ENCODE results near the gene LDAF1.
"Not testable (repeated sequence)": the region's sequence is repeated elsewhere in the genome, so short reads cannot be mapped to it uniquely, and the experiment has no call there.

Gene LDAF1

DNA sequence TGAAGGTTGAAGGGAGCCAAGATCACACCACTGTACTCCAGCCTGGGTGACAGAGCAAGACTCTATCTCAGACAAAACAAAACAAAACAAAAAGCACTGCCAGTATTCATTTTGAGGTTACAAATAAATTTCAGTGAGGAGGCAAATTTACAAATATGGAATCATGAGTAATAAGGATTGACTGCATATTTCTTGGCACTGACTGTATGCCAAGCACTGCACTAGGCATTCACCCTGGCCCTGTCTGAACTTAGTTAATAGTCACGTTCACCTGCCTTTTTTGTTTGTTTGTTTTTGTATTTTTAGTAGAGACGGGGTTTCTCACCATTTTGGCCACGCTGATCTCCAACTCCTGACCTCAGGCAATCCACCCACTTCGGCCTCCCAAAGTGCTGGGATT, 5.1 kb downstream of the LDAF1 start:
- no peak for DNase-seq

DNA sequence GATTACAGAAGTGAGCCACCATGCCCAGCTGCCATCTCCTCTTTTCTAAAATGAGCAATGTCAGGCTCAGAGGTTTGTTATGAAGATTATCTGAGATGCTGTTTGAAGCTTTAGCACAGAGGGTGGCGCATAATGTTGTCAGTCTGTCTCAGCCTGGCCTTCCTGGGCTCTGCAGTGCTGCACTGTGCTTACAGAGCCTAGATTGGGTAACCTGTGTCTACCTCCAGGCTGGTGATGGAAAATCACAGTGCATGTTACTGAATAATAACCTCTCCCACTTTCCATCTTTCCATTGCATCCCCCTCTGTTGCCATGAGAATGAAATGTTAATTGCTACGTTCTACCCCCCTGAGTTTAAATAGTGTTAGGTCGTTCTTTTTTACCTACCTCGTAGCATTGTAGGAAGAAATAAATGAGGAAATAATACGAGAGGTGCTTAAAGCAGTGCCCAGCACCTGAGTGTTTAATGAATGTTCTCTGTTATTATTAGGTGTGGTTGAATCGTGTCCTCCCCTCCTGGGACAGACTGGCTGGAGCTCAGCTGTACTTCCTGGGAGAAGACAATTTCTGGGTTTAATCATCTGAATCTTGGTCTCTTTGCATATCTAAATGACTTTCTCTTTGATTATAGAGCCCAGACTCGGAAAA, 6.2 kb downstream of the LDAF1 start:
- DNase-seq: no peak

DNA sequence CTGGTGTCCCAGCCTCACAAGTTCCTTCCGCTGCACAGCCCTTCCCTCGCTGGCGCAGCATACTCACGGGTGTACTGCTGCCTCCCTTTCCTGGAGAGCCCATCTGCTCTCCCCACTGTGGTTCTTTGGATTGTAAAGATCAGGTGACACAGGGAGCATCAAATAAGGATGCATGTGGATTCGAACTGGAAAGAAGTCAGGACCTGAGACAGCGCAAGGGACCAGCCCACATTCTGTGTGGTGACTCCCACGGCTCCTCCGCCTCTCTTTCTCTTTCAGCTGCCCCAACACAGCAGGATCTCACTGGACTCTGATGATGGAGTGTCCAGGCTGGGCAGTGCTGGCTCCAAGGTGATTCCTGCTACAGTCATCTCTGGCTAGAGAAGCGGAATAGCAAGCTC, 8.1 kb downstream of the LDAF1 start:
- no peak for DNase-seq

DNA sequence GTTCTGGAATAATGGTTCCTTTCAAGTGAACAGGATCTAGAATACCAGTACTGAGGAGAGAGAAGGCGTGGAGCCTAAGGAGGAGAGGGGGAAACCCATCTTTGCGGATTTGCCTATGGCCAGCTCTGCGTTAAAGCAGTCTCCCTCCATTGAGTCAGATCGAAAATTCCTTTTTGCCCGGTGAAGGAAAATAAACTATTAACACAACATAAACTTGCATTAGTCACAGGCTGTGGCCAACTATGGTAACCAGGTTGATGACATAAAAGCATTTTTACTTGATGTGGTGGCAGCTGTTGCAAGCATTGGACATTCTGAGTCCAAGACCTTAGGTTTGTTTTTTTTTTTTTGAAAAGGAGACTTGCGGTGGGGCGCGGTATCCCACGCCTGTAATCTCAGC, 8.9 kb downstream of the LDAF1 start:
- no peak for DNase-seq

DNA sequence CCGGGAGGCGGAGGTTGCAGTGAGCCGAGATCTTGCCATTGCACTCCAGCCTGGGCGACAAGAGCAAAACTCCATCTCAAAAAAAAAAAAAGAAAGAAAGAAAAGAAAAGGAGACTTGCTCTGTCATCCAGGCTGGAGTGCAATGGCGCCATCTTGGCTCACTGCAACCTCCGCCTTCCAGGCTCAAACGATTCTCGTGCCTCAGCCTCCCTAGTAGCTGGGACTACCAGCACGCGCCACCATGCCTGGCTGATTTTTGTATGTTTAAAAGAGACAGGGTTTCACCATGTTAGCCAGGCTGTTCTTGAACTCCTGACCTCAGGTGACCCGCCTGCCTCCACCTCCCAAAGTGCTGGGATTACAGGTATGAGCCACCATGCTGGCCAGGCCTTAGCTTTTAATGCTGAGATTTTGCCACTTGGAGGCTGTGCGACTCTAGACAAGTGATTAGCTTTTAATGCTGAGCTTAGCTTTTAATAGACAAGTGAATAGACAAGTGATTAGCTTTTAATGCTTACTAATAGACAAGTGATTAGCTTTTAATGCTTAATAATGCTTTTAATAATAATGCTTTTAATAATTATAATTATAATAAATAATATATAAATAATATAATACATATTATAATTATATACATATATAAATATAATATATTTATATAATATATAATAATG, 9.6 kb downstream of the LDAF1 start:
- no peak for DNase-seq

DNA sequence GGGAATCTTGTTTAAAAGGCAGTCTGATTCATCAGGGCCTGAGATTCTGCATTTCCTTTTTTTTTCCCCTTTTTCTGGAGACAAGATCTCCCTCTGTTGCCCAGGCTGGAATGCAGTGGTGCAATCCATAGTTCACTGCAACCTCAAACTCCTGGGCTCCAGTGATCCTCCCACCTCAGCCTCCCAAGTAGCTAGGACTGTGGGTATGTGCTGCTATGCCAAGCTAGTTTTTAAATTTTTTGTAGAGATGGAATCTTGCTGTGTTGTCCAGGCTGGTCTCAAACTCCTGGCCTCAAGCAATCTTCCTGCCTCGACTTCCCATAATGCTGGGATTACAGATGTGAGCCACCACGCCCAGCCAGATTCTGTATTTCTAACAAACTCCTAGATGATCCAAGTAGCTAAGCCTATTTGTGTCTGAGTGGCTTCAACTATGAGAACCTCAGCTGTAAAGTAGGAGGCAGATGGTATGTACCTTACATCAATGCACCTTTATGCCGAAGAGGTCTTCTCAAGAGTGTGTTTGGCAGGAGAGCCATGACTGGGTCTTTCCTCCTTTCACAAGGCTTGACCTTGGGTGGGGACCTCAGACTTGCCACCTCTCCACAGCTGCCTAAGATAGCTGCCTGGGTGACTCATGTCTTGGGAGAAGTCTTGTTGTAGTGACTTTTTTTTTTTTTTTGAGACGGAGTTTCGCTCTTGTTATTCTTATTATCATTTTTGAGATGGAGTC, 10.9 kb downstream of the LDAF1 start:
- DNase-seq: no peak

DNA sequence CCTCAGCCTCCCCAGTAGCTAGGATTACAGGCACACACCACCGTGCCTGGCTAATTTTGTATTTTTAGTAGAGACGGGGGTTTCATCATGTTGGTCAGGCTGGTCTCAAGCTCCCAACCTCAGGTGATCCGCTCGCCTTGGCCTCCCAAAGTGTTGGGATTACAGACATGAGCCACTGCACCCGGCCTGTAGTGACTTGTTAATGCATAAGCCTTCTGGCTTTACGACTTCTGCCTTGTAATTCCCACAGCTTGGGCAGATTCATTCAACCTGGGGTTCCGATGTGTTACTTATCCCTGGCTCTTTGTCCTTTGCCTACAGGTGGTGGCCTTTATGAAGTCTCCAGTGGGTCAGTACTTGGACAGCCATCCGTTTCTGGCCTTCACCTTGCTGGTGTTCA, 11.6 kb downstream of the LDAF1 start:
- DNase-seq: not testable (repeated sequence)

DNA sequence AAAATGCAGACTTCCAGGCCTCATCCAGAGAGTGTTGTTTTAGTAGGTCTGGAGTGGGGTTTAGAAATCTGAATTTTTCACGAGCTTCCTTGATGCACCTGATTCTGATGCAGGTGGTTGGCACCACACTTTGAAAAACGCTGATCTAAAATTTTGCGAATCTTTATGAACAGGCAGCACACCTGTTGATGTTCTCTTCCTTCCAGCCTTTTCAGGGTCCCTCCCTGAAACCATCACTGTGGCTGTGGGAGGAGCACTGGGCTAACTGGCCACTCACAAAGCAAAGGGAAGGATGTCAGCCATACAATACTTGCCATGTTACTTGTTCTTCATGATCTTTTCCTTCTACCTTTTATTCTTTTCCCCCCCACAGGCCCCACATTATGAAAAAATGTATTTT, 14.2 kb downstream of the LDAF1 start:
- no peak for DNase-seq

DNA sequence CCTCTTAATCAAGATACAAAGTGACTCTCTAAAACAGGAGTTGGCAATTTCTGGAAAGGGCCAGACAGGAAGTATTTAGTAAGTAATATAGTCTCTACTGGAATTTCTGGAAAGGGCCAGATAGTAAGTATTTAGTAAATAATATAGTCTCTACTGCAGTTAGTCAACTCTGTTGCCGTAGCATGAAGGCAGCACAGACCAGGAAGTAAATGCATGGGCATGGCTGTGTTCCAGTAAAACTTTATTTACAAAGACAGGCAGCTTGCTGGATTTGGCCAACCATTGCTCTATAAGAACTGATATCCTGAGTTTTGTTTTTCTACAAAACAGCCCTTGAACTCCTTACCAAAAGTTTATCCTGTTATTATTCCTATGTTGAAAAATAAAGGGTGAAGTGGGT, 16.9 kb downstream of the LDAF1 start:
- DNase-seq: no peak

DNA sequence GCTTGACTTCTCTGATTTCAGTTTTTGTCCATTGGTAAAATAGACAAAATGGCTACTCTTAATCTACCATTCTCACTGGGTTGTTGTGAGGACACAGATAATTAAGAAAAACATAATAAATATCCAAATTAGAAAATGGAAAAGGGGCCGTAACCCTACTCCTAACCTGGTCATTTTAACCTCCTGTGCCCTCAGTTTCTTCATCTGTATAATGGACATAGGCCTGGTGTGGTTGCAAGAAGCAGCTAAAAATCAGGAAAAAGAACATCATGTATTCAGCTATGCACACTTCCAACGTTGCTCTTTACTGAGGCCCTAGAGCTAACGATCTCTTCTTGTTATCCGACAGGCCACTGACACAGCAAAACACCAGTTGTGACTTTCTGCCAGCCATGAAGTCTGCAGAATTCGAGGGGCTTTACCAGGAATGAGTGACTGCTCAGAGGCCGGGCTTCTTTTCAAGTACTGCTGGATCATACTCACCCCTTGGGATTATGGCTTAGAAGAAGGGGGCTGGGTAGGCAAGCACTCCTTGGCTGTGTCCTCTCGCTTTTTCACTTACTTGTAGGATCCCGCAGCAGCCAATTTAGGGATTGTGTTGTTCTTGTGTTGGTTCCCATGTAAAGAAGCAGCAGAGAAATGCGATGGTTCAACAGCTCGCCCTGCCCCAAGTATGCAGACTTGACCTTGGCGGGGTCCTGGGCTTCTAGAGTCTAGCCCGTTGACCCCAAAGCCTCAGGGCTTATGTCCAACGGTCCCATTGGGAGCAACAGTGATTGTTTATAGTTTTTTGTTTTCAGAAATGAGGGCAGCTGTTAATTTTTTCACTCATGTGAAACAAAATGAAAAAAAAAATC, 20.9 kb downstream of the LDAF1 start:
- DNase-seq: no peak

DNA sequence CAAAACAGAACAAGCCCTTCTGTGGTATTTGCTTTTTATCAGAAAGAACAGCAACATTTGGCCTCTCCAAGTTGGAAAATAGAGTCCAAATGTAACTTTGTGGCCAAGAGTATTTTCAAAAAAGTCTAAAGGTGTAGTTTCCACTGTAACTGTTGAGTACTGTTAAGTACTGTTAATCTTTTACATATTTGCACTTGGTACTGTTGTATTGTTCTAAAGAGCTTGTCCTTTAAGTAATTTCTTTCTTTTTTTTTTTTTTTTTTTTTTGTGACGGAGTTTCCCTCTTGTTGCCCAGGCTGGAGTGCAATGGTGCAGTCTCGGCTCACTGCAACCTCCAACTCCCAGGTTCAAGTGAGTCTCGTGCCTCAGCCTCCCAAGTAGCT, 21.5 kb downstream of the LDAF1 start:
- no peak for DNase-seq

DNA sequence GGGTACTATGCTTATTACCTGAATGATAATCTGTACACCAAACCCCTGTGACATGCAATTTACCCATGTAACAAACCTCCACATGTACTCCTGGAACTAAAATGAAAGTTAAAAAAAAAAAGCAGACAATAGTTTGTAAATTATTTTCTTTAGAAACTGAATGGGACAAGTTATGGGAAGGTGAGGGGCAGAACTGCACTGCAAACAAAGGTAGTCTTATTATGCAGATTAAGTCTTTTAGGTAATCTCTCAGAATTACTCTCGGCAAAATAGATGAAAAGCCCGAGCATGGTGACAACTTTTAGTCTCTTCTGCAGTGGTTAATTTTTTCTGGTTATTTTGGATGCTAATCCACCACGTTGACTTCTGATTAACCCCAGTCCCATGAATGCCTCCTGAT, 25.5 kb downstream of the LDAF1 start:
- no peak for DNase-seq

DNA sequence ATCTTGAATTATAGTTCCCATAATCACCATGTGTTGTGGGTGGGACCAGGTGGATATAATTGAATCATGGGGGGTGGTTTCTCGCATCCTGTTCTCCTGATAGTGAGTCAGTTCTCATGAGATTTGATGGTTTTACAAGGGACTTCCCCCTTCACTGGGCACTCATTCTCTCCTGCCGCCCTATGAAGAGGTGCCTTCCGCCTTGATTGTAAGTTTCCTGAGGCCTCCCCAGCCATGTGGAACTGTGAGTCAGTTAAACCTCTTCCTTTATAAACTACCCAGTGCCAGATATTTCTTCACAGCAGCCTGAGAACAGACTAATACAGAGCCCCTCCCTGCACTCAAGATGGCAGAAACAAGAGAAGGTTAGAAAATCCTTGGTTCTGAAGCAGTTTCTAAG, 26.4 kb downstream of the LDAF1 start:
- no peak for DNase-seq

DNA sequence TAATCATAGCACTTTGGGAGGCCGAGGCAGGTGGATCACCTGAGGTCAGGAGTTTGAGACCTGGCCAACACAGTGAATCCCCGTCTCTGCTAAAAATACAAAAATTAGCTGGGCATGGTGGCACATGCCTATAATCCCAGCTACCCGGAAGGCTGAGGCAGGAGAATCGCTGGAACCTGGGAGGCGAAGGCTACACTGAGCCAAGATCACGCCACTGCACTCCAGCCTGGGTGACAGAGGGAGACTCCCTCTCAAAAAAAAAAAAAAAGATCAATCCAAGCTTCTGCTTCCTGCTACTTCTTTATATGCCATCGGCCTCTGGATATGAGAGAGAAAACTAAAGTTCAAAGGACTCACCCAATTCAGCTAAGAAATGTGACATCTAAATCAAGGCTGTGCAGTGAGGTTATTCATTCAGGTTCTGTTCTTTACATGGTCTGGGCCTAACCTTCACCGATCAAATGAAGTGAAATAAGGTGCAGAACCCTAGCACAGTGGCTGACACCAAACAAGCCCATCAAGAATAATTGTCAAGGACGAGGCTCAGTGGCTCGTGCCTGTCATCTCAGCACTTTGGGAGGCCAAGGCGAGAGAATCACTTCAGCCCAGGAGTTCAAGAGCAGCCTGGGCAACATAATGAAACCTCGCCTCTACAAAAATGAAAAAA, 27.3 kb downstream of the LDAF1 start:
- DNase-seq: no peak

DNA sequence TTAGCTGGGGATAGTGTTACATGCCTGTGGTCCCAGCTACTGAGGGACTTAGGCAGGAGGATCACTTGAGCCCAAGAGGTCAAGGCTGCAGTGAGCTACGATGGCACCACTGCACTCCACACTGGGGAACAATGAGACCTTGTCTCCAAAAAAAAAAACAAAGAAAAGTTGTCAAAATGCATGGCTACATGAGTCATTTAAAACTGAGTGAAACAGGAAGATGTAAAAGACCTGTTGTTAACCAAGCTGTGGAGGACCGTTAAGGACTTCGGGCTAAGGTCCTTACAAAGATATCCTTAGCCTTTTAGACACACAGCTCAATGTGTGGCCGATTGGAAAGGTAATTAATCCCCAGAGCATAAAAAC, 27.8 kb downstream of the LDAF1 start:
- DNase-seq: no peak

DNA sequence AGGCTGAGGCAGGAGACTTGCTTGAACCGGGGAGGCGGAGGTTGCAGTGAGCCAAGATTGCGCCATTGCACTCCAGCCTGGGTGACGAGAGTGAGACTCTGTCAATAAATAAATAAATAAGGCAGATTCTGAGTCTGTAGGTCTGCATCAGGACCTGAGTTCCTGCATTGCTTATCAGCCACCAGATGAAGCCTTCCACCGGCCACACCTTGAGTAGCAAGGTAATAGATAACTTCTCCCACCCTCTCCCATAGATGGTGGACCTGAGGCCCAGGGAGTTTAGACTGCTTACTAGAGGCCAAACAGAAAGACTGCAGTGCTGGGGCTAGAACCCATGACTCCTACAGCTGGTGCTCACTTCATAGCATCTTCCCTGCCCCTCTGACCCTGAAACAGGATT, 30.8 kb downstream of the LDAF1 start:
- no peak for DNase-seq

DNA sequence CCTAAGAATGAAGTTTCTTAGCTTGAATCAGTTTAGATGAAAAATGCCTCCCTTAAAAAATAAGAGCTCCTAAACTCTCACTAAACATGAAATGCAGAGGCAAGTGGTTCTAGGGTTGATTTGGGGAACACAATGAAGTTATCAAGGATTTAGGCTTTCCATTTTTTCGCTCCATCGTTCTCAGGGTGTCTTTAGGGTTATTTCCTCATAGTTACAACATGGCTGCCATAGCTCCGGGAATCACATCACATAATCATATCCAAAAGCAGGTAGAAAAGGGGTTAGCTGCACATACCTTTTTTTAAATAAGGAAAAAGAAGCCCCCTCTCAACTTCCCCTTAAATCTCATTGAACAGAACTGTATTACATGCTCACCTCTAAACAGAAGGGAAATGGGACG, 31.5 kb downstream of the LDAF1 start:
- no peak for DNase-seq

DNA sequence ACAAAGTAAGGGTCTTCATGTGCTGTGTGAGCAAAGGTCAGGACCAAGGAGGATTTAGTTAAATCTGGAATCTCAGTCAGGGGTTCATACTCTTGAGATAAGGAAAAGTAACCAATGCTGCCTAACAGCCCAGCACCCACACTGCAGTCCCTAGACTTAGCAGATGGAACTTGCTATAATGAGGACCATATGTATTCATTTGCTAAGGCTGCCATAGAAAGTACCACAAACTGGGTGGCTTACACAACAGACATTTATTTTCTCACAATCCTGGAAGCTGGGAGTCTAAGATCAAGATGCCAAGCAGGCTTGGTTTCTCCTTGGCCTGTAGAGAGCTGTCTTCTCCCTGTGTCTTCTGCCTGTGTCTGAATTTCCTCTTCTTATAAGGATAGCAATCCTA, 32.1 kb downstream of the LDAF1 start:
- no peak for DNase-seq

DNA sequence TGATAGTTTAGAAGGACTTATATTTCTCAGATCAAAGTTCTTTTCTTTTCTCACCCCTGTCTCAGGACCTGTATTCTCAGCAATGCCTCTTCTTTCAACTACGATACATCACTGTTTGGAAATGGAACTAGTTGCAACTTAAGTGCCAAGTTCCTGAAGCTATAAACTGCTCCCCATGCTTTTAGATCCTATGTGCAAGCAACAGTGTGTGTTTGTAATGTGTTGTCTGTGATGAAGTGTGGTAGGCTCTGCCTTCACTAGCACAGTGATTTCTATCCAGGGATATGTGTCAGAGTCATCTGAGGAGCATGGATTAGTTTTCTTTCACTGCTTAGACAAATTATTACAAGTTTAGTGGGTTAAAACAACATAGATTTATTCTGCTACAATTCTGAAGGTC, 34.5 kb downstream of the LDAF1 start:
- no peak for DNase-seq

DNA sequence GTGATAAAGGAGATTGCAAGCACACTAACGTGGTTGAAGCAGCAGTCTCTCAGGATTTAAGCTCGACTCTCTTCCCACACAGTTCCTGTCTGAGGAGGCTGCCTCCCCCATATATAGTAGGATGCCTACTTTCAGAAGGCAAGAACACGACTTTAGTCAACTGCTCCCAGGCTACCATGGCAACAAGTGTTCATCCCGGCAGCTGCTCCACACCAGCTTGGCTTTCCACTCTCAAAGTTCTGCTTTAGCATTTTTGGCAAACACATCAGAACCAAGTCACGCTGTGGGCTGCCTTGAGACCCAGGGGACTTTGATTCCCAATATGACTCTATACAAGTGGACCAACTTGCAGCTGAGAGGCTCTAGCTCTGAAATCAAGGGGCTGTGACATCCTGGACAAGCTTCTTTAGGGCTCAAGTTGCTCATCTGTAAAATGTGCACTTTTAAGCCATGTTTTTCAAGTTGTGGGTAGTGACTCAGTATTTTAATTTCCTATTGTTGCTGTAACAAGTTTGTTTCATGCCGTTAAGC, 36.4 kb downstream of the LDAF1 start:
- no peak for DNase-seq

DNA sequence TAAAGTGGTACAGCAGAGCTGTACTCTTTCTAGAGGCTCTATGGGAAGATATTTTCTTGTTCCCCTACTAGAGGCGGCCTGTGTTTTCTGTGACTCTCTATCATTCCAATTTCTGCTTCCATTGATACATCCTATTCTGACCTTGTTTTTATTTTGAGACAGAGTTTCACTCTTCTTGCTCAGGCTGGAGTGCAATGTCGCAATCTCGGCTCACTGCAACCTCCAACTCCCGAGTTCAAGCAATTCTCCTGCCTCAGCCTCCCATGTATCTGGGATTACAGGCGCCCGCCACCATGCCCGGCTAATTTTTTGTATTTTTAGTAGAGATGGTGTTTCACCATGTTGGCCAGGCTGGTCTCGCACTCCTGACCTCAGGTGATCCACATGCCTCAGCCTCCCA, 36.9 kb downstream of the LDAF1 start:
- DNase-seq: not testable (repeated sequence)

DNA sequence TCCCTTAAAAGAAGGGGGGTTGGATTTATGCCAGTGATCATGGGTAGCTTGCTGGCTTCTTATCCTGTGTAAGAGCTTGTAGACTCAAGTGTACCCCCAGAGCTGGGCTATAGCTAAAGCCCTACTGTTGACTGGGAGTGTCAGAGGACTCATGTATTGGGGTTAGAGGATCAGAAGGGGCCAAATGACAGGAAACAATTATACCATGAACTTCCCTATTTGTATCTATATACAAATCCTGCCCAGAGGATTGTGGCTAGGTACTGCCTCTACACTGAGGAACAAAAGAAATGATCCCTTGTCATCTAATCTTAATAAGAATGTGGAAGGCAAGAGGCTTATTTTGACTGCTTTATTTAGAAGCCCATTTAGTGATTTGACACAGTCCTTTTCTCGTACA, 38.6 kb downstream of the LDAF1 start:
- no peak for DNase-seq

DNA sequence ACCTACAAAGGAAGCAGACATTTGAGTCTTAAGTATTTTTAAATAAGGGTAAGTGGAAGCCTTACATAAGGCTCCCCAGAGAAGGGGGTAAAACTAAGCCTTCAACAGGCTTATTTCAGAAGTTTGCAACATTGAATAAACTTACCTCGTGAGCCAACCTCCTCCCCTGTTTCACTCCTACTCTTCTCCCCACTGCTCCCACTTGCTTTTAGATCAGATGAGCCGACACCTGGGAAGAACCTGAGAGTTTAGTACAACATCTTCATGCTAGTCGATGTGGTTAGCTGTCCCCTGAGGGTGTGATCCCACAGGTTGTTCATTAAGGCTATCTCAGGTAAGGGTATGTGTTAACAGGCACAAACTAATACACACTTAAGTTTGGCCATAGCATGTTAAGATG, 39.1 kb downstream of the LDAF1 start:
- no peak for DNase-seq

Data from NCI-H1417 treated with DMSO at 0.1 percent for 48 hours (cell line).